Middle frontal gyrus (tissue), 1 donor: Measurements from ENCODE around the gene IL13RA1.
"Not testable (repeated sequence)": the region's sequence is repeated elsewhere in the genome, so short reads cannot be mapped to it uniquely, and the experiment has no call there.

Source experiments
- DNase-seq: peaks from one replicate; pipeline ENCODE4 v3.0.0-alpha.2; 2015; ENCODE audit warnings: low spot score; ENCODE audit errors: extremely low spot score

Gene IL13RA1

GRCh38 chrX:118773782-118774181 is 46.4 kb downstream of the IL13RA1 start:
- no peak for DNase-seq

DNA sequence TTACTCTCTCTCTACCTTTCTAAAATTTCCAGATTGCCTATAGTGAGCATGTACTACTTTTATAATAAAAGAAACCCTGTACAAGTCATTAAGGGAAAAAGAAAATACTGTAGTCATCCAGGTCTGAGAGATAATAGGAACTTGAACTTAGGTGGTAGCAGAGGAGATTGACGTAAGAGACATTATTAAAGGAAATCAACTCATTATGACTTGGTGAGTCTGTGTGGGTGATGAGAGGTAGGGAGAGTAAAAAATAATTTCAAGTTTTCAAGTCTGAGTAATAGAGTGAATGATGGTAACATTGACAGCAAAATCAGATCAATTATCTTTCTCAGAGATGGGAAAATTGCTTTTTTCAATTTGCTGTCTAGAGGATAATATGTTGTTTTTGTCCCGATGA is 52.2 kb downstream of the IL13RA1 start:
- DNase-seq = no peak

DNA sequence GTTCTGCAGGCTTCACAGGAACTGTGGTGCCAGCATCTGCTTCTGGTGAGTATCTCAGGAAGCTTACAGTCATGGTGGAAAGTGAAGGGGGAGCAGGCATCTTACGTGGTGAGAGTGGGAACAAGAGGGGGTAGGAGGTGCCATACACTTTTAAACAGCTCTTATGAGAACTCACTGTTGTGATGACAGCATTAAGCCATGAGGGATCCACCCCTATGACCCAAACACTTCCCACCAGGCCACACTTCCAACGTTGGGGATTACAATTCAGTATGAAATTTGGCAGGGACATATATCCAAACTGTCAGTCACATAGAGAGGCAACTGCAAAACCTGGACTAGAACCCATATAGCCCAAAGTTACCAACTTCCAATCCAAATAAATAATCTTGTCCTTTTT is 53.1 kb downstream of the IL13RA1 start:
- DNase-seq = no peak

- no peak for DNase-seq
Measured at GRCh38 chrX:118780911-118781310, 53.5 kb downstream of the IL13RA1 start.

DNA sequence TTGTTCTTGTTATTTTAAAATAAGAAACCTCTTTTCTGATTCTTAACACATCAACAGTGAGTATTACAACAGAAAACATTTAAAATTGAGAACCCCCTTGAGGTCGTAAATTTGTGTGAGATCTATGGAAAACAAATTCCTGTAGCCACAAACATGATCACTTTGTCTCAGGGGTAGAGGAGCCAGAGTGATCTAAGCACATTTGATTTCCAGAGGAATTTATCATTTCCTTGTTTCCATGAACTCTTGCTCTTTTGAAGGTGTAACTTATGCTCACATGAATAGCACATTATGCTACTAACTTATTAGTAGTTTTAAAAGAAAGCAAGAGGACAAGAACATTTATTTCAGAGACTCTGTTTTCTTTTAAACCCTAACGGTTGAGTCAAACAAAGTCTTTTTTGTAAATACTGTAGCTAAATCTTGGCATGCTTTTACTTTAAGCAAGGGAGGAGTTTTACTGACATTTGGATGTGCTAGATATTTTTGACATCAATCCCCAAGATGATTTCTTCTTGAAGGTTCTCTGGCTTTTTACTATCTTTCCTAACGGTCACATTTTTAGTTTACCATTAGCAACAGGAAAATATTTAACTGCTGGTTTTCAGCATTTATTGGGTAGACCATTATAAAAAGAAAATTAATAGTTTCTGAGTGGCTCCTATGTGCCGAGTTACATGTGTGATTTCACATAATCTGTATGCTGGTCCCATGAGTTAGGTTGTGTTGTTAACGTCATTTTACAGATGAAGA is 68.3 kb downstream of the IL13RA1 start:
- DNase-seq = no peak

DNA sequence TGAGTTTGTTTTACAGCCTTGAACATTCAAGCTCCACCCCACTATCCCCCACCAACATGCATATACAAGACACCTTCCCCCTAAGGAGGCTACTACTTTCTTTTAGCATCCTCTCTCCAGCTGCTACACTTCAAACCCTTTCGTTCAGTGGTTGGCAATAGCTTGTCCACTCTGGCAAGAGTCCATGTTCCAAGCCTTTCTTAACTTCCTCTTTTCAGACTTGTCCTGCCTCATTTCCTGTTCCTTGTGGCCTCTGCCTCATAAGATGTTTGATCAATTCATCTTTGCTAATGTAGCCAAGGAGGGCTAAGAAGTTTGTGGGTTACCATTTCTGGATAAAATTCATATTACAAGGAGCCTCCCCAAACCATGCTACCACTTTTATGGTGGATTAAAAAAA is 75.5 kb downstream of the IL13RA1 start:
- no peak for DNase-seq

GRCh38 chrX:118807151-118808017 is 80.0 kb downstream of the IL13RA1 start:
- DNase-seq = no peak

DNA sequence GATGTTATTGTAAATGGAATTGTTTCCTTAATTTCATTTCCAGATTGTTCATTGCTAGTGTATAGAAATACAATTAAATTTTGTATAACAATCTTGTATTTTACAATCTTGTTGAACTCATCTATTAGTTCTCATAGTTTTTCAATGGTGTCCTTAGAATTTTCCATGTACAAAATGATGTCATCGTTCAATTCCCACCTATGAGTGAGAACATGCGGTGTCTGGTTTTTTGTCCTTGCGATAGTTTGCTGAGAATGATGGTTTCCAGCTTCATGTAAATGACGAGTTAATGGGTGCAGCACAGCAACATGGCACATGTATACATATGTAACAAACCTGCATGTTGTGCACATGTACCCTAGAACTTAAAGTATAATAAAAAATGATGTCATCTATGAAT is 89.9 kb downstream of the IL13RA1 start:
- DNase-seq = not testable (repeated sequence)

DNA sequence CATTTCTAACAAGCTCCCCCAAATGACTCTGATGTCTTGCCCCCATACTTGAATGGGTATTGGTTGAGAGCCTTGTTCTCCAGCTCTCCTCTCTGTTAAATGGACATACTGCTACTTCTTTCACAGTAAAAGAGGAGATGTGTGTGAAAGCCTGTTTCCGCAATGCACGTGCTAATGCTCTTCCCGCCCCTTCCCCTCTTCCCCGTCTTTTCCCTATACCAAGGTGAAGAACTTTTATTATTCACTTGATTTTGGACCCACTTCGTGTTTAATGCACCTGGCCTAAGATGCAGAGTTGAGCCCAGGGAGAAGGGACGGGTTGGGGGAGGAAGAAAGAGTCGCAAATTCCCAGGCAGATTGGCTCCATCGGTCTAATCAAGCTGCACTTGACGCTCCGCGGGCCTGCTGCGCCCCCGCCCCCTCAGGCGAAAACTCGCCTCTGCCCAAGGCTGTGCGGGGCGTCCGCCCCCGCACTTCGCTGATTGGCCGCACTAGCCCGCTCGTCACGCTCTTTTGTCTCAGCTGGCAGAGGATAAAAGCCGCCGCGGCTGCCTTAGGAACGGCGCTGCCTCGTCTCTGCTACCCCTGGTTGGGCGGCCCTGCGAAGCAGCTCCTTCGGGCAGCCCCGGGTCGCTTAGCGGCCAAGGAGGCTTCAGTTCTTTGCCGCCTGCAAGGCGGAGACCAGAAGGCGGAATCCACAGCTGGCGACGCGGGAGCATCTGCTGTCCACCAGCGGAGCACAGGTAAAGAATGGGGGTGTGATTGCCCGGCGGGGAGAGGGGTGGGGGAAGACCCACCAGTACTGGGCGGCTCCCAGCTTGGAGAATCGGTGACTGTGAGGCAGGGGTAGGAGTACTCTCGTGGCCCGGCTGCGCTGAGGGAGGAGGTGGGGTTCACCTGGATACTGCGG is 96.1 kb downstream of the IL13RA1 start, which contains the start of gene ZCCHC12:
Gene ZCCHC12 (plus strand): TSS at position 562 of the 910 bp plus-strand sequence. CDS start 1,421 bp downstream, outside the sequence.
- peak; percentile 22 for DNase-seq

DNA sequence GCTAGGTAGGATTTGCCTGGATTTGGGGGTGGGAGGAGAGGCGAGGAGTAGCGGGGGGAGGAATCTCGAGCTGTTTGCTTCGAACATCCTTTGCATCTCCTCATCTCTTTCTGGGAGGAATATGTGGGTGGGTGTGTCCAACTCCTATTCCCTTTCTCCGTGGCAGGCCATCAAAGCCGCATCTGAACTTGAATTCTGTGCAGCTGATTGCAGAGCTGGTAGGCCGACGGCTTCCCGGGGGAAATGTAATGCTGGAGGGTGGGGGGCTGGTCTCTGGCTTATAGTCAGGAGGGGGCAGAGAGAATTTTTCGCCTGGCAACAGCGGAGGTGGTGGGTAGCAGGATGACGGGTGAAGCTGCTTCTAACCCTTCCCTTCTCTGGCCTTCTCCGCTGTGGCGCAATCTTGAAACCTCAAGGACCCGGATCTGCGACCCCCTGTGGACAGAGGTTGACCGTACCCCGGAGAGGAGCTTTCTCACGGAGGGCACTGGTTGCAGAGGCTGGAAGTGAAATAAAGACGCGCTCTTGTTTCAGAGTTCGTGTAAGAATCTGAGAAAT is 96.8 kb downstream of the IL13RA1 start:
- DNase-seq = no peak

DNA sequence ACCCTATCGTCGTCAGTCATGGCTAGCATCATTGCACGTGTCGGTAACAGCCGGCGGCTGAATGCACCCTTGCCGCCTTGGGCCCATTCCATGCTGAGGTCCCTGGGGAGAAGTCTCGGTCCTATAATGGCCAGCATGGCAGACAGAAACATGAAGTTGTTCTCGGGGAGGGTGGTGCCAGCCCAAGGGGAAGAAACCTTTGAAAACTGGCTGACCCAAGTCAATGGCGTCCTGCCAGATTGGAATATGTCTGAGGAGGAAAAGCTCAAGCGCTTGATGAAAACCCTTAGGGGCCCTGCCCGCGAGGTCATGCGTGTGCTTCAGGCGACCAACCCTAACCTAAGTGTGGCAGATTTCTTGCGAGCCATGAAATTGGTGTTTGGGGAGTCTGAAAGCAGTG is 97.8 kb downstream of the IL13RA1 start:
- DNase-seq = no peak

DNA sequence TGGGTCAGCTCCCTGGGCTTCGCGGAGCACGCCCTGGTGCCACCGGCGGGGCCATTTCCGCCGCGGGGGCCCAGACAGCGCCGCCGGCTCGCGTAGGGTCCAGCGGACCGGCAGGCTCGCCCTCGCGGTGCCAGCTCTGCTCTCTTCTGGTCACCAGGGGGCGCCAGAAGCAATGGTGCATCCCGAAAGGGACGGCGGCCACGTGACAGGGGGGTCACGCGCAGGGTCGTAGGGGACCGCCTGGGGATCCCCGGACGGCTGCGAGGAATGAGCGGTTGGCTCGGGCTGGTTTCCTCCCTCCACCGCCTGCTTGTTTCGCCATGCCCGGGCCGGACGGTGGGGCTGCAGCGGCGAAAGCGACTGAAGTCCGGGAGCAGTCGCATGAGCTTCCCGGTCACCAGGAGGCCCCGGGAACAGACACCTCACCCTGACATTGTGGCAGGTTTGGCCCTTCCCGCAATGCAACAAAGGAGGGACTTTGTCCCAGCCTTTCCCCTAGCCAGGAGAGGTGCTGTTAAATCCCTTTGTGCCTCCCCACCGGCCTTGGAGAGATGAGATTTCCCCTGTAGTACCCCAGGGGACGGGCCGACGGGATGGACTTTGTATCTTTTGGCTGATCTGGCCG is 112.0 kb downstream of the IL13RA1 start:
- DNase-seq = peak; percentile 47
